Measurements from ENCODE around the gene SNX25. TPM values are rescaled to one million over a fixed set of nuclear protein-coding genes. Genes with fewer than 3 reads are reported as not detected.
"Not testable (repeated sequence)": the region's sequence is repeated elsewhere in the genome, so short reads cannot be mapped to it uniquely, and the experiment has no call there.

The SNX25 gene
- polyA plus RNA-seq, 5 donors: 13.8 to 19.2 (median 18.3) TPM

DNA sequence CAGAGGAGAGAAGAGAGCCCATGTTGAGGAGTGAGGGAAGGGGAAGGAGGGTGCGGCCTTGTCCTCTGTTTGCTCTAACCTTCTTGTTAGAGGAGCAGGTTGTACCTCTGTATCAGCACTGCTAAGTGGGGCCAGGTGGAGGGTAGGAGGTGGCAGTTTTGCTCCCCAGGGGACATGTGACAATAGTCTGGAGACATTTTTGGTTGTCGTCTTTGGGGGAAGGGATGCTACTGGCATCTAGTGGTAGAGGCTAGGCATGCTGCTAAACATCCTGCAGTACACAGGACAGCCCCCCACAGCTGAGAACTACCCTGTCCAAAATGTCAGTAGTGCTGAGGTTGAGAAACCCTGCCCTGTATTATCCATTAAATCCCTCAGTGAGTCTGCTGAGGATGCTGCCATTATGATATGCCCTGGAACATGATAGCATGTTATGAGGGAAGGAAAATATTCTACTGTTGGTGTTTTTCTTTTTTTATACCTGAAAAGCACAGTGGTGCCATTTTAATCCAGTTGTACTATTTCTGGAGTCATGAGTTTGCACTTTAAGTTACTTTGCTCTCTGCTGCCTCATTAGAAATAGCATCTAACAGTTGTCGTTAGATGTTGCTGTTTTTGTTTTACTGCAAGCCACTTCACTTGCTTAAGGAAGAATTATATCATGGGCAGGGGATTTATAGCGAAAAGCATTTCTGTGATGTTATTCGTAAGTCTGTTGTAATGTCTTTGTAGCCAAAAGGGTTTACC, 95.7 kb downstream of the SNX25 start:
- DNase-seq: no peak

- DNase-seq: no peak
Observed at GRCh38 chr4:185305979-185306442, 96.6 kb downstream of the SNX25 start.

DNA sequence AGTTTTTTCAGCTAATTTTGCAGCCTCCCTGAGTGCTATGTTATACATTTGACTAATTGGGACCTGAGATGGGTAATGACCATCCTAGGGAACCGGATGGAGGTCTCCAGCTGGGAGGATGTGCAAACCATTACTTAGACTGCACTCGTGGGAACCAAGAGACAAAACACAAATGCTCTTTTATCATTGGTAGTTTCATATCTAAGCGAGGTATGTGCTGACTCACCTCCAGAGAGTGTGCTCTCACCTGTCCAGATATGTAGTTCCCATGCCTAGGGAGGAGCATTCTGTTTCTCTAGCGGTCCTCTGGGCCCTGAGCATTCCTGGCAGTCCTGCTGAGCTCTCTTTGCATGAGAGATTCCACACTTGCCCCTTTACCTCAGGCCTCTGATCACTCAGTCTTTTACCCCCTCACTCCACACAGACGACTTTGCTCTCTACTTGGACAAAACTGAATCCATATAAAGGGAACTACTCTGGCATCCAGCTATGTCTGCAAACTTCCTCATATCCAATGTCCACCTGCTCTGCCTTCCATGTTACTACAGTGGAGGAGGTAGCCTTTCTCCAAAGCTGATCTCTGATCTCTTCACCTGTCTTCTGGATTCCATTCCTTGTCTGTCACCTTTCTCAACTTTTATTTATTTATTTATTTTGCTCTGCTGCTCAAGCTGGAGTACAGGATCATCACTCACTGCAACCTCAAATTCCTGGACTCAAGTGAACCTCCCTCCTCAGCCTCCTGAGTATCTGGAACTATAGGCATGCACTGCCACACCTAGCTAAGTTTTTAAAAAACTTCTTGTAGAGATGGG, 97.9 kb downstream of the SNX25 start:
- no peak for DNase-seq

DNA sequence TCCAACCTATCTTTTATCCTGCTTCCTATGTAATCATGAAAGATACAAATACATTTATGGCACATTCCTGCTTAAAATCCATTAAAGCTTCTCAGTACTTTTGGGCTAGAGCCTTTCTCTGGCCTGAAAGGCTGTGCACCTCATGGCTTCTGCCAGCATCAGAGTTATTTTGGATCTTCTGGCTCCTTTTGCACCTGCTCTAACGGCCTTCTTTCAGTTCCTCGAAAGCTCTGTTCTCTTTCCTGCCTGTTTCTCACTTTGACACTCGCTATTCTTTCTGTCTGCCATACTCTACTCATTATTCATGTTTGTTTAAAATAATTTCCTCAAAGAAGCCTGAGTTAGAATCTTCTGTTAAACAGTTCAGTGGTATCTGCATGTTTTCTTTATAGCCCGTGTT, 100.4 kb downstream of the SNX25 start:
- no peak for DNase-seq

- DNase-seq: no peak
Observed at GRCh38 chr4:185311113-185311888, 101.9 kb downstream of the SNX25 start.

DNA sequence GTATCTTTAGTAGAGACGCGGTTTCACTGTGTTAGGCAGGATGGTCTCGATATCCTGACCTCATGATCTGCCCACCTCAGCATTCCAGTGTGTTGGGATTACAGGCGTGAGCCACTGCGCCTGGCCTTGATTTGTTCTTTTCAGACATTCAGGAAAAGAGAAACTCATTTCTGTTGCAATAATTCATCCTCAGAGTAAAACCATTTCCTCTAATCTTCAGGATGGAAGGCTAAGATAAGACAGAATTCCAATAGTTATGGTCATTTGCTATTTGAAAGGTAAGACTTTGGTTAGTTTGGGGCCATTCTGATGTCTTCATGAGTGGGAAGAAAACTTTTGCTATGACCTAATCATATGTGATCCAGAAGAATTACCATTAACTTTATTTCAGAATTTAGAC, 103.3 kb downstream of the SNX25 start:
- no peak for DNase-seq

DNA sequence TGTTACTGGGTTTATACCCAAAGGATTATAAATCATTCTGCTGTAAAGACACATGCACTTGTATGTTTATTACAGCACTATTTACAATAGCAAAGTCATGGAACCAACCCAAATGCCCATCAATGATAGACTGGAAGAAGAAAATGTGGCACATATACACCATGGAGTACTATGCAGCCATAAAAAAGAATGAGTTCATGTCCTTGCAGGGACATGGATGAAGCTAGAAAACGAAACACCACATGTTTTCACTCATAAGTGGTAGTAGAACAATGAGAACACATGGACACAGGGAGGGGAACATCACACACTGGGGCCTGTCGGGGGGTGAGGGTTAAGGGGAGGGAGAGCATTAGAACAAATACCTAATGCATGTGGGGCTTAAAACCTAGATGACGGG, 108.1 kb downstream of the SNX25 start:
- not testable (repeated sequence) for DNase-seq

DNA sequence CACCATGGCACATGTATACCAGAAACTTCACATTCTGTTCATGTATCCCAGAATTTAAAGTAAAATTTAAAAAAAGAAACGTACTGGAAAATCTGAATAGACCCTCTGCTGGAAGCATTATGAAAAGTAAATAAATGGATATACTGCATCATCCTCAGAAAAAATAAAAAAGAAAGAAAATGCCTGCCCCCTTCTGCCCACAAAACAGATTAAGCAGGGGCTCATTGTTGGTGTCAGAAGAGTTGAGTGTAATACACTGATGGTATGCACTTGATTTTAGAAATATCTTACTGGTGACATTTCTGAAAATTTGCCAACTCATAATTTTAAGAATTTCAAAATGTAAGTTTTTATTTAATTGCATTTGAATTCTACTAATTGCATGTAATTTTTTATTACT, 108.5 kb downstream of the SNX25 start:
- DNase-seq: no peak

GRCh38 chr4:185318679-185319078, 109.3 kb downstream of the SNX25 start:
- DNase-seq: no peak

GRCh38 chr4:185322803-185323202, 113.4 kb downstream of the SNX25 start:
- no peak for DNase-seq

- DNase-seq: no peak
Observed at GRCh38 chr4:185323606-185324005, 114.2 kb downstream of the SNX25 start.

GRCh38 chr4:185324361-185324760, 115.0 kb downstream of the SNX25 start:
- not testable (repeated sequence) for DNase-seq

DNA sequence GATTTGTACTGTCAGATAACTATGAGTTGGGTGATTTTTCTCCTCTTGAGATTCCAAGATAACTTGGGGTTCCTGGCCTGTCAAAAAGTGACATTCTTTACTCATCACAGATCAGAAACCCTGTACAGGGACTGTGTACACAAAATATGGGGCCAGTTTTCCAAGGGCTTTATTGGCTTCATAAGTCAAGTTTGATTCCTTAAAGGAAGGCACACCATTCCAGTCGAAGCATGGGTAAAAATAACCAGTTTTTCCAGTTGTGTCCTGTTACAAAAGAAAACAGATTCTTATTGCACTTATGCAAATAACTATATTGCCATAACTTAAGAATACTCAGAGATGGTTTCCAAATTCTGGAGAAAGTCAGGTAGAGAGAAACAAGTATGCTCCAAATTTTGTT, 116.3 kb downstream of the SNX25 start:
- not testable (repeated sequence) for DNase-seq

DNA sequence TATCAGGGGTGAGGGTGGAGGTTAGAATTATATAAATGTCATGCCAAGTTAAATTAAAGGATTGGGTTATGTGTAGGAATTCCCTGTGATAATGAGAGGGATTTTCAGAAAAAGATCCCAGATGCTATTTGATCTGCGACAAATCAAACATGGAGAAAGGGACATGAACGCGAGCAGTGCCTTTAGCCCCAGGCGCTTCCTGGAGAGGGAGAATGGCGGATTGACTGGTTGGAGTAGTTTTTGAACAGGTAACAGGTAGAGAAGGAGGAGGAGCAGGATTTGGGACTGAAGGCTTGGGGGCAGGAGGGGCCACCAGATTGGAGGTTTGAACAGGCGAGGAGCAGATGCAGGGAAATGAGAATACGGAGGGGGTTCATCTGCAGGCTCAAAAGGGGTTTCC, 119.2 kb downstream of the SNX25 start:
- DNase-seq: no peak

GRCh38 chr4:185329879-185330510, 120.6 kb downstream of the SNX25 start:
- not testable (repeated sequence) for DNase-seq

DNA sequence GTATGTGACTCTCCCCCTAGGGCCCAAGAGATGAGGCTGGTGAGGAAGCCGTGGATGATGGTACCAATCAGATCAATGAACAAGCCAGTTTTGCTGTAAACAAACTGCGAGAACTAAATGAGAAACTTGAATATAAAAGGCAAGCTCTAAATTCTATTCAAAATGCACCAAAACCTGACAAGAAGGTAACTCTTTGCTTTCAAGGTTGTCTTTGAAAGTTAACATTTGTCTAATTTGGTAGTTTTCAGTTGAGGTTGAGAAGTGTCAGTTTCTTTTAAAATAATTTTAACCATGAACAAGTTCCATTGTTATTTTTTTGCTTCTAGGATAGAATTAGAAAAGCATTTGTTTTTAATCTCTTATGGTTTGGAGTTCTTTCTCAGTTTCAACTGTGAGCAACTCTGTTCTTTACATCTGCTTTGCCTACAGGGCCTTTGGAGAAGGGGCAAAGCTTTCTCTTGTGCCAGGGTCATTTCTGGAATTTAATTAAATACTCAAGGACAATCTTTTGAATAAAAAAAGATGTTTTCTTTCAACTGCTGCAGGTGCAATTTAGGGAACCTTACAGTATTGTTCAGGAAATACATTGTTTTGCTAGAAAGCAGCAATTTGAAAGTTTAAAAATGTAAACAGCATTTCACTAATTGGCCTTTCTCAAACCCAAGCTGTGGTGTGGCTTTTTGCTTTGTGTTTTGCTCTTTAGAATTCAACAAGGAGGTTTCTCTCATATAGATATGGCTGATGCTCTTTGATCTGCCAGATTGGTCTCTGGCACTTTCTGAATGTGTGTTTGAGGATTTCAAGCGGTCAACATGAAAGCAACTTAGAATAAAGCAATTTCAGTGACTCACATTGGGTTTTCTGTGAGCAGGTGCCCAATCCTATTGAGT, 123.4 kb downstream of the SNX25 start:
- no peak for DNase-seq

- DNase-seq: no peak
Observed at GRCh38 chr4:185334326-185334725, 124.9 kb downstream of the SNX25 start.

DNA sequence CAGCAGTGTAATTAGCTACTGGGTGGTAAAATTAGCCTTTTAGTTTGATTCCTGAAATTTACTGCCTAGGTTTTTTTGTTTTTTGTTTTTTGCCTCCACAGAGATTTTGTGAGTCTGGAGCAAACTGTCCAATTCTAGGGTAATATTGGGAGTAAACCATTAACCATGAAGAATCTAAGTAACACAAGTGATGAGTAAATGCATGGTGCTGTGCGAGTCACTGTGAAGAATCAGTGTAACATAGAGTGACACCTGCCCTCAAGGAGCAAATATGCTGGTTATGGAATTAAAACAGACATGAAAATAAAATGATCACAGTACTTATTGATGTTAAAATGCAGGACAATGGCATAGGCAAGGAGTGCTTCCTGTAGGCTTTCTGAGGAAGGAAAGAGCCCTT, 126.2 kb downstream of the SNX25 start:
- DNase-seq: no peak

DNA sequence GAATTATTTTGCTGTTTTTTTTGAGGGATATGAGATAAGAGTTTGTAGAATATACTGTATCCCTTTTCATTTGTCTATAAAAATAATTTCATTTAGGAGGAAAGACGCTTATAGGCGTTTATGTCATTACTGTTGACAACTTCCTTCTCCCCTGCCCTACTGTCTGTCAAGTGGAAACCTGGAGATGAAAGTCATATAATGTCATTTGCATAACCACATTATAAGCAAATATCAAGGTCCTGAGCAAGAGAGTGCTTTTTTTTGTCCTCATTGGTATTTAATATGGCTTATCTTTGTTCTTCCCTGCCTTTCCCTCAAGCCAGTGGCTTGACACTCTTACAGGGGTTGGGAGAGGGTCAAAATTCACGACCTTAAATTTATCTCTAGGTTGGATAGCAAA, 130.5 kb downstream of the SNX25 start:
- DNase-seq: no peak

DNA sequence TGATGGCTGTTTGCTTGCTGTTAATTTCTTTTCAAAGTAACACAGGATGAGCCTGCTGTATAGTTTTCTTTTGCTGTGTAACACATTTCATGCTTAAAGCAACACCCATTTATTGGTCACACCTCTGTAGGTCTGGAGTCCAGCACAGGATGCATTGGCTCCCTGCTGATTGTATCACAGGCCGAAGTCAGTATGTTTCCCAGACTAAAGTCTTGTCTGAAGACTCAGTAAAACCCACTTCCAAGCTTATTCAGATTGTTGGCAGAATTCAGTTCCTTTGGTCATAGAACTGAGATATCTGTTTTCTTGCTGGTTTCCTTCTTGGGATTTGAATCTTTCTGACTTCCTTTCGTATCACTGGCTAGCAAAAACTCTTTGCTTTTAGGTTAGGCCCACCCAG, 132.0 kb downstream of the SNX25 start:
- DNase-seq: no peak

DNA sequence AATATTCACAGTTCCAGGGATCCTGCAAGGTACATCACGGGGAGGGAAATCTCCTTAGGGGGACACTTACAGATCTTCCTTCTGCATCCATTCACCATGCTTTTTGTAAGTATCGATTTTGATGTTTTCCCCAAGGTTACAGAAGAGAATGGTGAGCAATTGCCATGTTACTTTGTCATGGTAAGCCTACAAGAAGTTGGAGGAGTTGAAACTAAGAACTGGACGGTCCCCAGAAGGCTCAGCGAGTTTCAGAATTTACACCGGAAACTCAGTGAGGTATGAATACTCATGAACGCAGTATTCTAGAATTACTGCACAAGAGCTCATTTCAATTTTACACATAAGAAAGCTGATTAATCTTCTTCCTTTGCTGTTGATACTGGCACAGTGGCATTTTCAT, 132.4 kb downstream of the SNX25 start:
- no peak for DNase-seq
